Middle frontal gyrus (tissue), 1 donor: ENCODE results near the gene HCCS.

ENCODE experiments used
- DNase-seq: peaks from one replicate; pipeline ENCODE4 v3.0.0-alpha.2; 2015; ENCODE audit warnings: low spot score; ENCODE audit errors: extremely low spot score

Gene HCCS

DNA sequence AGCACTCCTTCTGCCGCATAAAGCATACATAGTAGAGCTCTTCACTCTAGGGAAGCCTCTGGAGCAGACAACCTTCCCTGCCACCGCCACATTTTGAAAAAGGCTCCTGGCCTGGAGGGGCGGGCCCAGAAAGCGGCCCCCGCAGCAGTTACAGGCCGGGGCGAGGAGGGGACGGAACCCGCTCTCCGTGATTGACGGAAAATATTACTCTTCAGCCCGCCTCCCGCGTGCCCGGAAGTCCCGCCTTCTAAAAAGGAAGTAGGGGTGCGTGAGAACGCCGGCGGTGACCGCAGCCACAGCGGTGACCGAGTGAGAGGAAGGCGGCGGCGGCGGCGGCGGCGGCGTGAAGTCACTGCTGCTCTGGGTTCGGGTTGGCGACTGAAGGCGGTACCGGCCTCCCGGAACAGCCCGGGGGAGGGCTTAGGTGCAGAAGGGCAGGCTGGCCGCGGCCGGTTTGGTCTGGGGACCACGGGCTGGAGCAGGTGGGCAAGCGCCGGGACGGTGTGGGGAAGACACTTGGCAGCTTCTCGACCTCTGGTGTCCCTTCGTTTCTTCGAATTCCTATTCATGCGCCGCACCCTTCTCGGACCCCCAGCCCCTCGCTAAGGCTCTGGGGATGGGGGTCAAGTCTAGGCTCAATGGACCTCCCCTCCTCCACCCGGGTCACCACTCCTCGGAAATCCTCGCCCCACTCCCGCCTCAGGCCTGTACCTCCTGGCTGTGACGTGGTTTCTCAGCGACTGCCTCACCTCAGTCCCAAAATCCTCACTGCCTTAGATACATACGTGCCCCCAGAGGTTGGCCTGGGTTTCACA lies at the start of gene HCCS:
Gene HCCS (plus strand): TSS at position 296 of the 815 bp plus-strand sequence. CDS start 729 bp downstream, outside the sequence.
- peak; percentile 50 for DNase-seq

- DNase-seq = no peak
Measured at GRCh38 chrX:11064276-11064675, 46.9 kb upstream of the HCCS start.

DNA sequence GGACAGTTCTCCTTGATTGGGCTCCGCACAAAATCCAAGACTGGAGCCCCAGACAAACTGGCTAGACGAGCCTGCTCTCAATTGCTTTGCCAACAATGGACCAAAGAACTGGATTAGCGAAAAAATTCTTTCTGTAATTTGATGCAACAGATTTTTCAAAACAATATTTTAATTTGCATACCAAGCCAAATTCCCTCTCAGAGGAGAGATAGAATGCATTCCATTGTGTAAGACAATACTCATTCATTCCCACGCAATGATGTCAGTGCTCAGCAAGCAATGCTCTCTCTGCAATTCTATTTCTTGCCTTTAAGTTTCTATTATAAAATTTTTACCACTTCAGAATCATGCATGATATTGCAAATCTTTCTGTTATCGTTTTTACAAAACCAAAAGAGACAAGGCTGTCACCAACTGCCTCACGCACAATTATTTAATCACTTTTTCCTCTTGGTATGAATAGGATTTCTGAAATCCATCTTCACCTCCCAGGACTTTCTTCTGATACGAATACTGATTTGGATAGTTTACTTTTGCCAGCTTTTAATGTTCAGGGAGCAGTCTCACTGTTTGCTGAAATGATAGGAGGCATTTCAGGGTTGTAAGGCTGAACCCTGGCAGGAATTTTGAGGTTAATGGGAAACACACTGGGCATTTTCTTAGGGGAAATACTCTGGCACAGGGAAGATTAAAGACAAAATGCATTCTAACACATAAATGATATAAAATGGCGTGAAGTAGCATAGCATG lies 46.1 kb upstream of the HCCS start:
- peak; percentile 13 for DNase-seq

DNA sequence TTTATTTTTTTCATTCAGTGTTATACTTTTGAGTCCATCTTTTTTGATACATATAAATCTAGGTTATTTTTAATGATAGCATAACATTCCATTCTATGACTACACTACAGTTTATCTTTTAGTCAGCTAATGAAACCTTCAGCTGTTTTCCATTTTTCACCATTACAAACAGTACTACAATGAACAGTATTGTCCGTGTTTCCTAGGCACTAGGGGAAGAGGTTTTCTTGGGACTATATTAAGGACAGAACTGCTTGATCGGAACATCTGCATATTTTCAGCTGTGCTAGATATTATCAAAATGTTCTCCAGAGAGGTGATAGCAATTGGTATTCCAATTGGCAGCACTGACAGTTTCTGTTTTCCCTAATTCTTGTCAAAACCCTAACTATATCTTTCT lies 44.3 kb upstream of the HCCS start:
- no peak for DNase-seq

DNA sequence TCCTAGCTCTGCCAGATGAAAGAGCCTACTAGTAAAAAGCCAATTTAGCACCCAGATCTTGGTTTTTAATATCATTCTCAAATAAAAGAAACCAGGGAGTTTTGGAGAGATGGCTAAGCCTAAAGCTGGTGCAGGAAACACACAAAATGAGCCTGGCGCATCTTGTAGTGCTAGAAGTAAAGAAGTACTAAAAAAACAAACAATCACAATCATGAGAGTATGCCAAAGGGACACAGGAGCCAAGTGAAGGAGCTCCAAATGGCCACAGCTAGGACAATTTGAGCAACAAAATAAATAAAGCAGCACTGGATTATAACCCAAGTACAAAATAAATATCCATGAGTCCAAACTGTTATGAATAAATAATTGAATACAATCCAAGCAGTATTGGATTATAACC lies 37.8 kb upstream of the HCCS start:
- DNase-seq = no peak

DNA sequence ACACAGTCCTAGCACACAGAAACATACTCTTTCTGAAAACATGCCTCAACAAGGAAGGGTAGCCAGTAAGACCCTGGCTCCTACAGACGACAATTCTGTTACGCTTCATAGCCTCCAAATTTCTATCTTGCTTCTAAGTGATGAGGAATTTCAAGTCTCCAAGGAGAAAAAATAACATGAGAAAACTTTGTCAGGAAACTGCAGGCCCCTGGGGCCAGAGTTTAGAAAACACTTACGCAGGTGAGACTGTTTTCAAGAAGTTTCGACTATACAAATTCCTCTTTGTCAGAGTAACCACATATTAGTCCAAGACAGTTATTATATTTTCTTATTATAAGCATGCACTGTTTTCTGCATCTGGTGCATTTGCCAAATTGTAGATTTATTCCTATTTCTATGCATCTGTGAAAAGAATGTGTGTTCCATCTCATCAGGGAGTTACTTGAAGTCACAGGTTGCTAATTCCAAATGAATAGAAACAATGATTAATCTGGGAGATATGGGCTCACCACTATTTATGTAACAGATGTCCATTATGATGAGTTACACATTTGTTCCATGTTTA lies 30.3 kb upstream of the HCCS start:
- DNase-seq = no peak

DNA sequence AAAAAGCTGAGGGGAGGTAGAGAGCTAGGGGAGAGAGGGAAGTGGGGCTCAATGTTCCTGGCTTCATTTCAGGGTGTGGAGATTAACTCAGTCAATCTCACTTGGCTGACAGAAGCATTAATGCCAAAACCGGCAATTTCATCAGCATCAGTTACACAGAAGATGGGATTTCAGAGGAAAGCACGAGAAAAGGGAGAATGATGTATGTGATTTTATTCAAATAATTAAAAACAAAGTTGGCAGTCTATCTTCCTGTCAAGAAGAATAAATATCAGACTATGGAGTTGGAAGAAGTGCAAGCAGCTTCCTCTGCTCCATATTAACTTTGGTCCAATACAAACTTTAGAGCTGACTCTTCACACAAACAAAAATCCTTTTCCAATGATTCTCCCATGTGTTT lies 29.6 kb upstream of the HCCS start:
- DNase-seq = no peak

DNA sequence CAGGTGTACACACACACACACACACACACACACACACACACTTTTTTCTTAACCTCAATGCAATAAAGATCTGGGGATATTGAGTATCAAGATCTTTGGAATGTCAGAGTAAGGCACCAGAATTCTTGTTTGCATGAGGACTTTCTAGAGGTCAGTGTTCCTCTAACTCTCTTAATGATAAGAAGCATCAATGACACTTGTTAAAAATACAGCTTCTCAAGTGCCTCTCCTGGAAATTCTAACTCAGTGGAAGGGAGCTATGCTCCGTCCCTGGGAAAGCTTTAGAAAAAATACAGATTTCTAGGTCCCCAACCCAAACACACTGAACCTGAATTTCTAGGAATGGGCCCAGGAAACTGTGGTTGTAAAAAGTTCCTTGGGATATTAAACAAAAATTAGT lies 25.8 kb upstream of the HCCS start:
- DNase-seq = no peak

DNA sequence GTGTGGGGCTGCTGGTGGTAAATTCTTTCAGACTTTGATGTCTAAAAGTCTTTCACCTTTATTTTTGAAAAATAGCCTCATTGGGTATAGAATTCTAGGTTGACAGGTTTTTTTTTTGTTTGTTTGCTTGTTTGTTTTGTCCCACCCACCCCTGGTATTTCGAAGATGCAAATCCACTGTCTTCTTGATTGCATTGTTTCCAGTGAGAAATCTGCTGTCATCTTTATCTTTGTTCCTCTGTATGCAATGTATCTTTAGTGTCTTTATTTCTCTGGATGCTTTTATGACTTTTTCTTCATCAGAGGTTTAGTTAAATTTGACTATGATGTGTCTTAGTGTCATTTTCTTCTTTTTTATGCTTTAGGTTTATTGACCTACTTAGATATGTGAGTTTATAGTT lies 21.3 kb upstream of the HCCS start:
- DNase-seq = no peak

DNA sequence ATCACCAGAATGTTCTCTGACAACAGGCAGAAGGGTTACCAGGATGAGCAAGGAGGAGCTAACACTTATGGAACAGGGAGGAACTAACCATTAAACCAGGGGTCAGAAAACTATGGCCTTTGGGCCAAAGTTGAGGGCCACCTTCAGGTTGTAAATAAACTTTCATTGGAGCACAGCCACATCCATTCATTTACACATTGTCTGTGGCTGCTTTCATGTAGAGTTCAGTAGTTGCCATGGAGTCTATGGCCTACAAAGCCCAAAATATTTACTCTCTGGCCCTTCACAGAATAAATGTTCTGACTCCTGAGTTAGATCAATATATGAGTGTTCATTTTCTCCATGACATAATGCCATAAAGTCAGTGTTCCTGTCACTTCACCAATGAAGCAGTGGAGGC lies 13.2 kb upstream of the HCCS start:
- no peak for DNase-seq

GRCh38 chrX:11099465-11099864 lies 11.7 kb upstream of the HCCS start:
- no peak for DNase-seq

DNA sequence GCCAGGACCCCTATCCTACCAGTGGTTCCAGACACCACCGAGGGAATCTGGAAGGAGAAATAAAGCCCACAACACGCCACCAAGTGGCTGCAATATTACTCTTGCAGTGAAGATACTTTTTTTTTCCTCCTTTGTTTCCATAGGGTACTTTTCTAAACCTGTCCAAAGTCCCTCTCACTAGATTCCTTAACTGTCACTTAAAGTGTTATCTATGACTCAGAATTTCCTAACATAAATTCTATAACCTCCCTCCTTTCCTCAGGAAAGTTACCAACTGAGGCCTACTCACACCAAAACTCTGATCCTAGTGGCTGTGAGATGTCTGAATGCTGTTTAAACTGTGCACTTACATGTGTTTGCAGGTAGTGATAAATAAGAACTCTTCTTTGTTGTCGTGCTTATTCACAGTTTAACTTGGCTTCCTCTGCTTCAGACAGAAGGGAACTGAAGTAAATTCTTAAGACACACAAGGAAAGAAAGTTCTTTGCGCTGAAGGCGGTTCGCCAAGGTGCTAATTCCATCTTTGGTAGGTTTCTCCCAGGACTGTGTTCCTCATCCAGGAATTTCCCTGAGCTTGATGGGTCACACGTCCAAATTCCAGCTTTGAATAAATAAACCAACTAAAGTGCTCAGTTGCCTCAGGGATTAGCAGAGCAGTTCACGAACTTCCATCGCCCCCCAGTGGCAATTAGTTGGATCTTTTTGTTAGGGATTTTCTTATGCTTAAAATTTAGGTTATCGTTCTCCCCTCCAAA lies 10.7 kb upstream of the HCCS start:
- peak; percentile 26 for DNase-seq

DNA sequence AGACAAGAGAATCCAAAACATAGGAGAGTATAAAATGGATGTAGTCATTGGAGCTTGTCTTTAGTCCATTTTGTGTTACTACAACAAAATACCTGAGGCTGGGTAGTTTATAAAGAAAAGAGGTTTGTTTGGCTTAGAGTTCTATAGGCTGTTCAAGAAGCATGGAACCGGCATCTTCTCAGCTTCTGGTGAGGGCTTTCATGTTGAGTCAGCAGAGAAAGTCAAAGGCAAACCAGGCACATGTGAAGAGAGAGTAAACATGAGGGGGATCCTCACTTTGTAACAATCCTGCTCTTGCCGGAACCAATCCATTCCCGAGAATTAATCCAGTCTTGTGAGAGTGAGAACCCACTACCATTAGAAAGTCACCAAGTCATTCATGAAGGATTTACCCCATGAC lies 8.1 kb upstream of the HCCS start:
- DNase-seq = no peak

DNA sequence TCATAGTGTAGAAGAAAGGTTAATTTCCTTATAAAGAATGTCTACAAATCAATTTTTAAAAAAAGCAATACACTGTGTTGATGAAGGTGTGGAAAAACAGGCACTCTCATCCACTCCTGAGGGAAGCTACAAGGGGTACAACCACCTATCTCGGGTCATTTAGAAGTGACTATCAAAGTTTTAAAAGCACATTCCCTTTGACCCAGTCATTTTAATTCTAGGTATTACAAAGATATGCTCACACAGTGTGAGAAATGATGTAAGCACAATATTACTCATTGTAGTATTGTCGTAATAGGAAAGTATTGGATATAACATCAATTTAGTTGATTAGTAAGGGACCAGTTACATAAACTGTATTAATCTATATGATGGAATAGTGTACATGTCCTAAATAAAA lies 7.4 kb upstream of the HCCS start:
- no peak for DNase-seq

- DNase-seq = no peak
Measured at GRCh38 chrX:11105080-11105479, 6.1 kb upstream of the HCCS start.

GRCh38 chrX:11108253-11108941 lies 2.7 kb upstream of the HCCS start:
- DNase-seq = no peak

DNA sequence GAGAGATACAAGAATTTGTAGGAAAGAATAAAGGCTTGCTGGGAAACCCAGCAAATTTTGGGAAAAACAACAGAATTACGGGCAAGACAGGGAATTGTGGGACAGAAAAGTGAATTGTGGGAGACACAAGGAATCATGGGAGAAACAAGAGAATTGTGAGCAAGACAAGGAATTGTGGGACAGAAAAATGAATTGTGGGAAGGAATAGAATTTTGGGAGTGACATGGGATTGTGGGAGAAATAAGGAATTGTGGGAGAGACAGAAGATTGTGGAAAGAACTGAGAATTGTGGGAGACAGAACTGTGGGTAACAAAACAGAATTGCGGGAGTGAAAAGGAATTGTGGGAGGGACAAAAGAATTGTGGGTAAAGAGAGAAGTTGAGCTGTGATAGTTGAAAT lies 1.2 kb upstream of the HCCS start:
- DNase-seq = no peak

DNA sequence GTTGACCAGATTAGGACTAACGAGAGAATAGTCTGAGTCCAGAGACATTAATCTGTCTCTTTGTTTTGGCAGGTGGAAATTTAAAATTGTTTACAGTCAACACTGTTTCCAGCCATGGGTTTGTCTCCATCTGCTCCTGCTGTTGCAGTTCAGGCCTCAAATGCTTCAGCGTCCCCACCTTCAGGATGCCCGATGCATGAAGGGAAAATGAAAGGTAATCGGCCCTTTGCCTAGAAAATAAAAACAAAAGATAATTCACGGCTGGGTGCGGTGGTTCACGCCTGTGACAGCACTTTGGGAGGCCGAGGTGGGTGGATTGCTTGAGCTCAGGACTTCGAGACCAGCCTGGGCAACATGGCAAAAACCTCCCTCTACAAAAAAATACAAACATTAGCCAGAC lies 815 bp downstream of the HCCS start:
- DNase-seq = no peak

DNA sequence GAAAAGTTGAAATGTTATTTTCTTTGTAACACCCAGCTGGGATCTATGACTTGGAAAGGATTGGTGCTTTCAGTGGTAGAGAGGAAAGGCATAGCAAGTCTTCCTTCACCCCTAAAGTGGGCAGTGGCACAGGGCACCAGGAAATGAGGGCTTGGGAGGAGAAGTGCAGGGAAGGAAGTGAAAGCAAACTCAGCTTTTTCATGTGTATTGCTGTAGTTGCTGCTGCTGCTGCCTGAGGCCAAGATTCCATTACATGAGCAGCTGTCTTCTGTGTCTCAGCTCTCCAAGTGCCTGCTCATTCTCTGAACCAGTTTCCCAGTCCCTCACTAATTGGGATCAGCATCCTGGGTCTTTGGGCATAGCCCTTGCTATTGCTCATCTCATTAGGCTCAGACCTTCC lies 2.6 kb downstream of the HCCS start:
- DNase-seq = no peak

GRCh38 chrX:11117745-11118144 lies 6.6 kb downstream of the HCCS start:
- DNase-seq = no peak

- DNase-seq = no peak
Measured at GRCh38 chrX:11119313-11119943, 8.3 kb downstream of the HCCS start.
